ENCODE measurements around the gene C16orf46.
"Not testable (repeated sequence)": the region's sequence is repeated elsewhere in the genome, so short reads cannot be mapped to it uniquely, and the experiment has no call there.

Gene C16orf46

DNA sequence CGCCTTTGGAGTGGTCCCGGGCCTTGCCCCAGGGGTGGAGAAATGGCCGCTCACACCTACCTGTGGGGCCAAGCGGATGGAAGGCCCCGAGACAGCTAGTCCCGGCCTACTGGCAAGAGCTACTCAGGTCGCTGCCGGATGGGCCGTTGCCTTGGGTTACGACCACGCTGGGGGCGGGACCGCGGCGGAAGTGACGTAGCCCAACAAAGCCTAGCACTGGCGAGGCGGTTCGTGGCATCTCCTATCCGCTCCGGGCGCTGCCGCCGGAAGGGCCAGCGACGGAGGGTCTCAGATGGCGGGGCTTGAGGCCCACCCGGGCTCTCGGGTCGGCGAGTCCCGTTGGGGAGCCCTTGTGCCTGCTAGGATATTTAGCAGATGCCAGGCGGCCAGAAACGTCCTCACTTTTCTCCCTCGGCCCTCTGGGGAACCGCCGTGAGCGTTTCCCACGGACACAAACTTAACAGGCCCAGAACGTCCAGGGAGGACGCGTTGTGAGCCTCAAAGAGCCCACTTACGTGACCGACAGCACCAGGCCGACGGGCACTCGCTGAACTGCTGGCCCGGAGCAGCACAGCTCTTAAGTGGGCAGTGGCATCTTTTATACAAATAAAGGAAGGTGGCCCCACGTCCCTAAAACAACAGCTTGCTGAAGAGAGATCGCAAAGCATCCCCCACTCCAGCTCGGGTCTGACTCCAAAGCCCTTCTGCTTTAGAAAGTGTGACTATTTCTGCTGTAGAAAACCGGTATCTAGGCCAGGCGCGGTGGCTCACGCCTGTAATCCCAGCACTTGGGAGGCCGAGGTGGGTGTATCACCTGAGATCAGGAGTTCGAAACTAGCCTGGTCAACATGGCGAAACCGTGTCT, at the start of gene C16orf46:
TSS of gene C16orf46 (minus strand) at position 163 of the 865 bp plus-strand sequence. CDS start 13,283 bp downstream, outside the sequence.
- peak; percentile 99 for DNase-seq

DNA sequence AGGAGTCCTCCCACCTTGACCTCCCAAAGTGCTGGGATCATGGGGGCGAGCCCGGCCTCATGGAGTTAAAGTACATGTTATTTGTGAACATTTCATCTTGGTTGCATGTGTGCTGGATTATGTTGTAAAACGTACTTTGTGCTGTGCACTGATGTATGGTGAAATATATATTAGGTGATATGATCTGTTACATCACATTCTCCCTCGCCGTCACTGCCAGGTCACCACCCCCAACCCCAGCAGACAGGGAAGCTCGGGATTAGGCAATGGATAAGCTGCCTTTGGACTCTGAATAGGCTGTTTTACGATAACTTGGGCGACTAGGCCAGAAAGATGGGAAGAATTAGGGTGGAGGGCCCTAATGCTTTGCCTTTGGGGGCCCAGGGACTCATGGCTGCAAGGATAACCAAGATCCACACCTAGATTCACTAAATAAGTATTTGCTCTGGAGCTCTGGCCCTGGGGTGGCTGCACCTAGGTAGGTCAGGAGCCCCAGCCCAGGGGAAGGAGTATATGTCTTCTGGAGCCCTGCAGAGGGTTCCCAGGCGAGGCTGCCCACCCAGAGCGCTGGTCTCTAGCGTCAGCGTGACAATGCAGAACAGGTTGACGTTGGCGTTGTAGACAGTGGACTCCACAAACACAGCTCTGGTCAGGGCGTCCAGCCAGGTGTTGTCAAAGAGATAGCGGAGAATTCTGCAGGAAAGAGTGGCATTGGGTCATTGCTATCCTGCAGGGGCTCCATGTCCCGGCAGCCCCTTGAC, 46.2 kb upstream of the C16orf46 start:
- DNase-seq = no peak

- no peak for DNase-seq
These were observed 44.5 kb upstream of the C16orf46 start for GRCh38 chr16:81121474-81121990.

DNA sequence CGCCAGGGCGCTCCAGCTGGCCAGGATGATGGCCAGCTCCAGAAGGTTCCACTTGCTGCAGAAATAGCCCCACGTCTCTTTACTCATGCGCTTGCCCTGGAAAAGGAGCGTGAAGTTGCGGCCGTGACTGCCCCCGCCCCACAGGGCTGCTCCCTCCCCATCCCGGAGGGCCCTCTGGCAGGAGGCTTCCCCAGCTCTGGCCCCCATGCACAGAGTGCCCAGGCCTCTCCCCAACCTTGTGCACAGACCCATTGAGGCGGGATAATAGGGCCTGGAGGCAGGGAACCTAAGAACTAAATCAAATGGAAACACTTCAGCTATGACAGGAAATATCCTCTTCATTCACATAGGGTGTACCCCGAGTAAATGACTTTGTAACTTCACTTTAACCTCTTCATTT, 40.4 kb upstream of the C16orf46 start:
- no peak for DNase-seq

DNA sequence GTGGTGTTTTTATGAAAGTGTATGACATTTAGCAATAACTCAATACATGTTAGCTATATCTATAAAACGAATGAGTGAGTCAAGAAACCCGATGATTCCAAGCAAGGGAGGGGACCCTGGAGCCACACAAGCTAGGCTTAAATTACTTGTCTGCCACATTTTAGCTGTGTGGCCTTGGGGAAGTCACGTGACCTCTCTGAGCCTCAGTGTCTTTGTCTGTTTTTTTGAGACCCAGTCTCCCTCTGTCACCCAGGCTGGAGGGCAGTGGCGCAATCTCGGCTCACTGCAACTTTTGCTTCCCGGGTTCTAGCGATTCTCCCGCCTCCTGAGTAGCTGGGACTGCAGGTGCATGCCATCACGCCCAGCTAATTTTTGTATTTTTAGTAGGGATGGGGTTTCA, 39.2 kb upstream of the C16orf46 start:
- DNase-seq = no peak

GRCh38 chr16:81112453-81112852, 35.4 kb upstream of the C16orf46 start:
- DNase-seq = no peak

DNA sequence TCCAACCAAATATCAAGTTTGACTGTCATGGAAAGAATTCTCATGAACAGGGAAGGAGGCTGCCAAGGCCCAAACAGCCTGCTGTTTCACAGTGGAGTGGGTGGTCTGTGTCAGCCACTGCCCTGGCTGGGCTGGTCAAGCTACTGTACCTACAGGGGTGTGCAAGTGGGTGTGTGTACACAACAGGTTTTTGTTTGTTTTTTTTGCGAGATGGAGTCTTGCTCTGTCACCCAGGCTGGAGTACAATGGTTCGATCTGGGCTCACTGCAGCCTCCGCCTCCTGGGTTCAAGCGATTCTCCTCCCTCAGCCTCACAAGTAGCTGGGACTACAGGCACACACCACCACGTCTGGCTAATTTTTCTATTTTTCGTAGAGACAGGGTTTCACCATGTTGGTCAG, 32.2 kb upstream of the C16orf46 start:
- DNase-seq = not testable (repeated sequence)

GRCh38 chr16:81107511-81107910, 30.5 kb upstream of the C16orf46 start:
- DNase-seq = no peak

DNA sequence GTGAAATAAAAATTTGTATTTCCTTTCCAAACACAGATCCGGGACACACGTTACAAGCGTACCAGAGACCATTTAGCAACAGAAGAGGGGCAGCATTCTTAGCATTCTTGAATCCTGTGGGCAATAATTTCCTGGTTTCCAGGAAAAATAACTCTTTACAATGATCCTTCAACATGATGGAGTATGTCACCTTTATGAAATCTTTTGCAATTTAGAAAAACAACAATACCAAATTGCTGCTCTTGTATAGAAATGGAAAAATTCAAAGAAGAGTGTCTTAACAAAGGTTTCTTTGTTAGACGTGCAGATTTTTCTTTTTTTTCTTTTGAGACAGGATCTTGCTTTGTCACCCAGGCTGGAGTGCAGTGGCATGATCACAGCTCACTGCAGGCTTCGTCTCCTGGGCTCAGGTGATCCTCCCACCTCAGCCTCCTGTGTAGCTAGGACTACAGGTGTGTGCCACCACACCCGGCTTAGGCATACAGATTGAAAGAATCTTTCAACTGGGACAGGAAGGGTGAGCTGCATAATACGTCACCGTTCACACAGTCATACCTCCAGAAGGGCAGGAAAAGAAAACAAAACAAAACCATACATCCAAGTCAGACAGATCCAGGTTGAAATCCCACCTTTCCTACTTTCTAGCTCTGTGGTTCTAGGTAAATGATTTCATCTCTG, 29.9 kb upstream of the C16orf46 start:
- no peak for DNase-seq

GRCh38 chr16:81105946-81106345, 28.9 kb upstream of the C16orf46 start:
- no peak for DNase-seq

DNA sequence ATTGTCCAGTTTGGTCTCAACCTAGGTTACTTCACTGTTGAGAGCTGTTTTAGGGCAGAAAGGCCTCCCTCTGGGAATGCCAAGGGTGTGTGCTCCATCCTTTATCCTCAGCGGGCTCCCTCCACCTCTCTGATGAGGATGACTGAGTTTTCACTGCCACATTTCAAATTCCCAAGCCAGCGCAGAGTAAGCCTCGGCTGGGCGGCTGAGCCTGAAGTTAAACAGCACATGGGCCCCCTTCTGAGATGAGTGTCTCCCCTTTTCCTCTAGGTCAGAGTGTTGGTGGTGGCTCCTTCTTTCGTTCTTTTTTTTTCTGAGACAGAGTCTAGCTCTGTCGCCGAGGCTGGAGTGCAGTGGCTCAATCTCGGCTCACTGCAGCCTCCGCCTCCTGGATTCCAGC, 24.7 kb upstream of the C16orf46 start:
- DNase-seq = no peak

DNA sequence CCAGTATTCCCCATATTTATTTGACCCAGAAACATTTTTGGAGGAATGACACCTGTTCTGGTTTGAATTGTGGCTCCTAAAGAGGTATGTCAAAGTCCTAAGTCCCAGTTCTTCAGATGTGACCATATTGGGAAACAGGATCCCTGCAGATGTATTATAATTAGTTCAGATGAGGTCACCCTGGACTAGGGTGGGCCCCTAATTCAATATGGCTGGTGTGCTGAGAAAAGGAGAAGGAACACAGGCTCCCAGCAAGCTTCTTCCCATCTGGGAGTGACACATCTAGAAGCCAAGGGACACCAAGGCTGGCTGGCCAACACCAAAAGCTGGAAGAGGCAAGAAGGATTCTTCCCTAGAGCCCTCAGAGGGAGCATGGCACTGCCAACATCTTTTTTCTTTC, 22.9 kb upstream of the C16orf46 start:
- DNase-seq = no peak

GRCh38 chr16:81097230-81097629, 20.2 kb upstream of the C16orf46 start:
- no peak for DNase-seq

DNA sequence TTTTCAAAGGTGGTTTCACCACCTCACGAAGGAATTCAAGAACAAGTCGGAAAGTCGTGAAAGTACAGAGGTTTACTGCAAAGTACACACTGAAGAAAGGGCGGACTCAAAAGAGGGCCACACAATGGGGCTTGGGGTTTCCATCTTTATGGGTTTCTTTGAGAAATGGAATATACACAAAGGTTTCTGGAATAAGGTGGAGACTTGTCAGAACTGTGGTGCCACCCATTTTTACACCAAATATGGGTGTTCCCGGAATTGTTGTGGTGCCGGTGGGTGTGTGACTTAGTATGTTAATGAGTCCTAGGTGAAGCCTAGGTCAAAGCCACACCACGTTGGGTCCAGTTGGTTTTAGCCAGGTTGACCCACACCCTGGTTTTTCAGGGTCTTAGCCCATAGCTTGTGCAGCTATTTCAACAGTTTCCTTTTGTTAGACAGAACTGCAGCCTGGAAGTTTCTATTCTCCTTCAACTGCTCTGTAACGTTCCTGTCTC, 19.7 kb upstream of the C16orf46 start:
- no peak for DNase-seq

GRCh38 chr16:81095953-81096714, 19.1 kb upstream of the C16orf46 start, which contains the start of gene GCSH:
Gene GCSH, minus strand, starts transcription at chr16:81096395. Its CDS starts 117 bp downstream, at chr16:81096278.
- peak; percentile 97 for DNase-seq

DNA sequence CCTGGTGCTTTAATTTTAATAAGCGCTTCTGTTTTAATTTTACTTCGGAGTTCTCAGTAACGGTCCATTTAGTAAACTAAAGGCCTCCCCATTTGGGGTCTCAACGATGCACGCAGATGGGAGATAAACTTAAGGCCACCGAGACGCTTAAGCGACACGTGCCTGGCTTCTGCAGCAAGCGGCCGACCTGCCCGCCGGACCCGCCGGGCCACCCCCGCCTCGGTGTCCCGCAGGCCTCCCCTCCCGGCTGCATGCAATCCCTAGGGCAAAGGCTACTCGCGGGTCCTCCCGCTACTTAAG, 18.6 kb upstream of the C16orf46 start:
- no peak for DNase-seq

DNA sequence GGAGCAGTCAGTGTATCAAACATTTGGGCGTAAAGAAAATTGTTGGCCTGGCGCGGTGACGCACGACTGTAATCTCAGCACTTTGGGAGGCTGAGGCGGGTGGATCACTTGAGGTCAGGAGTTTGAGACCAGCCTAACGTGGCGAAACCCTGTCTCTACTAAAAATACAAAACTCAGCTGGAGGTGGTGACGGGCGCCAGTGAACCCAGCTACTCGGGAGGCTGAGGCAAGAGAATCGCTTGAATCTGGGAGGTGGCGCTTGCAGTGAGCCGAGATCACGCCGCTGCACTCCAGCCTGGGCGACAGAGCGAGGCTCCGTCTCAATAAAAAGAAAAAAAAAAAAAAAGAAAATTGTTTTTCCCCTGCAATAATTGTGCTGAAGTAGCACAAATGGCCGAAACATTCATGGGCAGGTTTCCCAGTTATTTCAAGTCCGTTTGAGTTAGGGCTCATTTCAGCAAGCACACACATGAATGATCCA, 17.8 kb upstream of the C16orf46 start:
- DNase-seq = no peak

DNA sequence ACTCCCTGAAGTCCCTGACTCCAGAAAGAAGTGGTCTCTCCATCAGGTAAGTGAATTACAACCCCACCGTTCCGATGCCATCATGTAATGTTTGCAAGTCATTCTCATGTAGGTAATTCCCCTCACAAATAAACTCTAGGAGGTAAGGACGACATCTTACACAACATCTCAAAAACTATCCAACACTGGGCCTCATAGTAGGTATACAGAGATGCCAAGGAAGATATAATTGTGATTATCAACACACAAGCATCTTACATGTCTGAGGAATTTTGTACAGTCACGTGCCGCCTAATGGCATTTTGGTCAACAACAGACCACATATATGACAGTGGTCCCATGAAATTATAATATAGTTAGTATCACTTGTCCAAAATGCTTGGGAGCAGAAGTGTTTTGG, 11.8 kb upstream of the C16orf46 start:
- no peak for DNase-seq

GRCh38 chr16:81081014-81081413, 4.0 kb upstream of the C16orf46 start:
- no peak for DNase-seq

DNA sequence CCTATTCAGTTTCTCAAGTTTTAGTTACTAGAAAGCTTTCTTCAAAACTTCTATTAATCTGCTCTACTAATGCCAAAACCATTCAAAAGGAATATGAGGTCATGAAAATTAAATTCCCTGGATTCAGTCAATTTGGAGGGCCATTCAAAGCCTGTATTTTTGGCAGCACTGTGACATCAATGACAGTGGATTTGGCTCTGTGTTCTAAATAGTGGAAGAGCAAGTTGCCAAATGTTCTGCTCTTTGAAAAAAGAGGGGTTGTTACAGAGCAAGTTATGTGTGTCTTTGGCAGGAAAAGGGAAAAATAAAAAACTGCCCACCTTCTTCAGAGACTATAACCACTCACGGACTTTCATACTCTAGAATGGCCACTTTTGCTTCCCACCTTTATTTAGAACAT, 3.2 kb upstream of the C16orf46 start:
- DNase-seq = no peak

- peak; percentile 96 for DNase-seq
These were observed 417 bp downstream of the C16orf46 start for GRCh38 chr16:81076566-81077075.

All from activated CD8-positive, alpha-beta memory T cell treated with anti-CD3 and anti-CD28 coated beads, Interleukin-2, amount 50 U/mL, for 48 hours (primary cell).